ENCODE measurements around the gene GLIS1. TPM values are rescaled to one million over a fixed set of nuclear protein-coding genes. Genes with fewer than 3 reads are reported as not detected.

The GLIS1 gene
- total and polyA plus RNA-seq, 2 donors (not counting 3 experiments of a cell fraction or from before 2014, with no cell fraction given) = not detected

DNA sequence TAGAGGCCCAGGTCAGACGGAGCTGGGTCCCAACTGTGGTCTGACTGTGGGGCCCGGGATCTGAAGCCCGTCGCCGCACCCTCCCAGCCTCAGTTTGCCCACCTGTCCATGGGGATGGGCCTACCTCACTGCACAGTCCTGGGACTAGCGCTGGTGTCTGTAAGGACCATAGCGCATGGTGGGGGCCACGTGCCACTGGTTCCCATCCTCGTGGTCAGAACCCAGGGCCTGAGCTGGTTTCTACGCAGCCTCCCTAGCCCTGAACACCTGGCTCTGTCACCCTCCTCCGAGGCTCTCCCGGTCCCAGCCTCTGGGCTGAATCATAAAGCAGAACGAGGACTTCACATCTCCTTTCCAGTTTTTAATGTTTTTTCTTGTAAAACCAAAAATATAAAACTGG, 233.1 kb downstream of the GLIS1 start:
- H3K36me3 ChIP-seq (ENCODE audit: control insufficient read depth in 2 of 2, extremely low read depth in 1 of 2, insufficient read depth in 2 of 2, low read length in 2 of 2) = no peaks in the 10 kb centered on the region
- H2AFZ ChIP-seq (ENCODE audit: low read depth, low read length) = no peak overlapping the region
- ChIA-PET CTCF (no interaction called here), POLR2A (interaction anchor here (0.7 kb wide), 1 partner anchor 1818 kb away, joined by 3 read pairs; no protein-coding TSS in a partner anchor)
- intact Hi-C loops (cut with micrococcal nuclease) (no loop called here), dilution Hi-C loops (cut with MboI; ENCODE audit: extremely low pct_ligation_motif_present, low sequenced_read_pairs) (no loop called here)
- H3K79me2 ChIP-seq (ENCODE audit: control insufficient read depth, insufficient read depth, low read length) = no peaks in the 10 kb centered on the region
- H3K4me1 ChIP-seq (ENCODE audit: control insufficient read depth, extremely low read depth, insufficient read depth, low read length) = no peaks in the 10 kb centered on the region
- DNase-seq (ENCODE audit: low read depth, low spot score) (no peak), FAIRE-seq (no peak)
- H3K9ac ChIP-seq (replicated peaks; ENCODE audit: extremely low read depth, insufficient read depth, low read length) = no peak overlapping the region
- H3K27ac ChIP-seq (ENCODE audit: insufficient read depth, low read depth, low read length) = no peak overlapping the region
- no peak overlapping the region for H3K4me2 ChIP-seq (ENCODE audit: insufficient read depth, low read length)
- BruUV-seq (replicated peaks) = no TSS peak
- no peaks in the 10 kb centered on the region for H3K9me1 ChIP-seq (replicated peaks; ENCODE audit: control insufficient read depth, extremely low read depth, insufficient read depth, low read length)
- H4K20me1 ChIP-seq (replicated peaks; ENCODE audit: control insufficient read depth, extremely low read depth, insufficient read depth, low read length) = no peaks in the 10 kb centered on the region
- TF ChIP-seq EZH2 (IDR thresholded peaks at IDR 0.05; ENCODE audit: borderline replicate concordance, low read depth, low read length, severe bottlenecking) = no peak
- no peak for TF ChIP-seq POLR2AphosphoS5 (IDR thresholded peaks at IDR 0.05; ENCODE audit: insufficient read depth, low read depth, low read length)
- no peak for TF ChIP-seq FOS (IDR thresholded peaks at IDR 0.05; ENCODE audit: borderline replicate concordance, insufficient read depth, low read length)
- no peak for TF ChIP-seq MYC (IDR thresholded peaks at IDR 0.05; ENCODE audit: low read depth, low read length)
- TF ChIP-seq, protein P1, sequence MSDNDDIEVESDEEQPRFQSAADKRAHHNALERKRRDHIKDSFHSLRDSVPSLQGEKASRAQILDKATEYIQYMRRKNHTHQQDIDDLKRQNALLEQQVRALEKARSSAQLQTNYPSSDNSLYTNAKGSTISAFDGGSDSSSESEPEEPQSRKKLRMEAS (IDR thresholded peaks at IDR 0.05; ENCODE audit: insufficient read depth, insufficient read length) = no peak
- TF ChIP-seq, protein P2, sequence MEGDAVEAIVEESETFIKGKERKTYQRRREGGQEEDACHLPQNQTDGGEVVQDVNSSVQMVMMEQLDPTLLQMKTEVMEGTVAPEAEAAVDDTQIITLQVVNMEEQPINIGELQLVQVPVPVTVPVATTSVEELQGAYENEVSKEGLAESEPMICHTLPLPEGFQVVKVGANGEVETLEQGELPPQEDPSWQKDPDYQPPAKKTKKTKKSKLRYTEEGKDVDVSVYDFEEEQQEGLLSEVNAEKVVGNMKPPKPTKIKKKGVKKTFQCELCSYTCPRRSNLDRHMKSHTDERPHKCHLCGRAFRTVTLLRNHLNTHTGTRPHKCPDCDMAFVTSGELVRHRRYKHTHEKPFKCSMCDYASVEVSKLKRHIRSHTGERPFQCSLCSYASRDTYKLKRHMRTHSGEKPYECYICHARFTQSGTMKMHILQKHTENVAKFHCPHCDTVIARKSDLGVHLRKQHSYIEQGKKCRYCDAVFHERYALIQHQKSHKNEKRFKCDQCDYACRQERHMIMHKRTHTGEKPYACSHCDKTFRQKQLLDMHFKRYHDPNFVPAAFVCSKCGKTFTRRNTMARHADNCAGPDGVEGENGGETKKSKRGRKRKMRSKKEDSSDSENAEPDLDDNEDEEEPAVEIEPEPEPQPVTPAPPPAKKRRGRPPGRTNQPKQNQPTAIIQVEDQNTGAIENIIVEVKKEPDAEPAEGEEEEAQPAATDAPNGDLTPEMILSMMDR (IDR thresholded peaks at IDR 0.05; ENCODE audit: extremely low read depth in 1 of 2, insufficient read depth in 1 of 2, low read depth in 1 of 2, low read length in 2 of 2) = no peak
- no peak for TF ChIP-seq POLR2A (IDR thresholded peaks at IDR 0.05; ENCODE audit: low read depth, low read length)
- no peak for TF ChIP-seq JUN (IDR thresholded peaks at IDR 0.05; ENCODE audit: borderline replicate concordance, insufficient read depth, insufficient read length, low read depth)
- TF ChIP-seq GATA2 (IDR thresholded peaks at IDR 0.05; ENCODE audit: insufficient read depth, insufficient read length, low read depth, low read length) = no peak
- H3K4me3 ChIP-seq (replicated peaks in 1 of 3; ENCODE audit: insufficient read depth in 1 of 3, low read depth in 1 of 3, low read length in 3 of 3) = no peak overlapping the region
- H3K9me3 ChIP-seq (replicated peaks; ENCODE audit: control insufficient read depth, insufficient read depth, low read length) = no peaks in the 10 kb centered on the region
- H3K27me3 ChIP-seq (ENCODE audit: control insufficient read depth in 2 of 2, insufficient read depth in 2 of 2, low read length in 2 of 2) = no peaks in the 10 kb centered on the region
